Mesothelial cell of epicardium (in vitro differentiated cells): ENCODE data around the gene RPS6KA4. TPM values are rescaled to one million over a fixed set of nuclear protein-coding genes. Genes with fewer than 3 reads are reported as not detected.

Experiments used
- DNase-seq, 2 experiments: peaks; one replicate each; pipeline ENCODE4 v3.0.0; 2021; ENCODE audit warnings: low spot score in 2 of 2; ENCODE audit not compliant: unreplicated experiment in 2 of 2
- H3K27ac Mint-ChIP-seq: 2 replicates; pipeline ENCODE4 v1.8.0; 2021; ENCODE audit warnings: mixed read lengths
- H3K27me3 Mint-ChIP-seq: 2 replicates; pipeline ENCODE4 v1.8.0; 2021; ENCODE audit warnings: low read depth, mixed read lengths
- H3K36me3 Mint-ChIP-seq: 2 replicates; pipeline ENCODE4 v1.8.0; 2021; ENCODE audit warnings: mixed read lengths
- H3K4me1 Mint-ChIP-seq: 2 replicates; pipeline ENCODE4 v1.8.0; 2021; ENCODE audit warnings: mixed read lengths
- H3K4me3 Mint-ChIP-seq: 2 replicates; pipeline ENCODE4 v1.8.0; 2021; ENCODE audit warnings: mild to moderate bottlenecking, moderate library complexity, mixed read lengths
- H3K9me3 Mint-ChIP-seq: 2 replicates; pipeline ENCODE4 v1.8.0; 2021; ENCODE audit warnings: mixed read lengths
- total RNA-seq: library from RNA; stranded (reverse); gene quantifications from 3 replicates; pipeline ENCODE4 v1.2.1, GENCODE V29; 2021
- TF ChIP-seq, protein P1 (sequence below): fragments of 200-600 bp; sonication (generic); IDR thresholded peaks from one replicate; pipeline ENCODE4 v1.5.0; 2021; ENCODE audit warnings: antibody characterized with exemption; ENCODE audit not compliant: unreplicated experiment

The RPS6KA4 gene
- total RNA-seq, 1 donor from 2014 or later, result 30.1 TPM

DNA sequence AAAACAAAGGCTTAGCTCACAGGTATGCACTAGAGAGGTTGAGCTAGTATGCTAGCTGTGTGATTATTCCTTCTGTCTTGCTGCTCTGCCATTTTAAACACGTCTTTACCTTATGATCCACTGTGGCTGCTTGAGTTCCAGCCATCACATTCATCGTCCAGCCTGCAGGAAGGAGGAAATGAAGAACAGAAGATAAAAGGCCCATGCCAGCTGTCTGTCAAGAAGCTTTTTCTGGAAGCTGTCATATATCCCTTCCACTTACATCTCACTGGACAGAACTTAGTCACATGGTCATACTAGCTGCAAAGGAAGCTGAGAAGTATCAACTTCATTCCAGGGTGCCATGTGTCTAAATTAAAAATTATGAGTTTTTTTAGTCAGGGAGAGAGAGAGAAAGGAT, 31.6 kb upstream of the RPS6KA4 start:
- no peaks in the 10 kb centered on the region for H3K9me3 Mint-ChIP-seq
- TF ChIP-seq, protein P1, sequence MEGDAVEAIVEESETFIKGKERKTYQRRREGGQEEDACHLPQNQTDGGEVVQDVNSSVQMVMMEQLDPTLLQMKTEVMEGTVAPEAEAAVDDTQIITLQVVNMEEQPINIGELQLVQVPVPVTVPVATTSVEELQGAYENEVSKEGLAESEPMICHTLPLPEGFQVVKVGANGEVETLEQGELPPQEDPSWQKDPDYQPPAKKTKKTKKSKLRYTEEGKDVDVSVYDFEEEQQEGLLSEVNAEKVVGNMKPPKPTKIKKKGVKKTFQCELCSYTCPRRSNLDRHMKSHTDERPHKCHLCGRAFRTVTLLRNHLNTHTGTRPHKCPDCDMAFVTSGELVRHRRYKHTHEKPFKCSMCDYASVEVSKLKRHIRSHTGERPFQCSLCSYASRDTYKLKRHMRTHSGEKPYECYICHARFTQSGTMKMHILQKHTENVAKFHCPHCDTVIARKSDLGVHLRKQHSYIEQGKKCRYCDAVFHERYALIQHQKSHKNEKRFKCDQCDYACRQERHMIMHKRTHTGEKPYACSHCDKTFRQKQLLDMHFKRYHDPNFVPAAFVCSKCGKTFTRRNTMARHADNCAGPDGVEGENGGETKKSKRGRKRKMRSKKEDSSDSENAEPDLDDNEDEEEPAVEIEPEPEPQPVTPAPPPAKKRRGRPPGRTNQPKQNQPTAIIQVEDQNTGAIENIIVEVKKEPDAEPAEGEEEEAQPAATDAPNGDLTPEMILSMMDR, result no peak
- H3K27ac Mint-ChIP-seq, result no peak overlapping the region
- DNase-seq, result no peak
- H3K36me3 Mint-ChIP-seq, result no peaks in the 10 kb centered on the region
- H3K4me3 Mint-ChIP-seq, result no peak overlapping the region
- H3K4me1 Mint-ChIP-seq, result peaks cover 2% of the 10 kb centered on the region
- no peaks in the 10 kb centered on the region for H3K27me3 Mint-ChIP-seq

DNA sequence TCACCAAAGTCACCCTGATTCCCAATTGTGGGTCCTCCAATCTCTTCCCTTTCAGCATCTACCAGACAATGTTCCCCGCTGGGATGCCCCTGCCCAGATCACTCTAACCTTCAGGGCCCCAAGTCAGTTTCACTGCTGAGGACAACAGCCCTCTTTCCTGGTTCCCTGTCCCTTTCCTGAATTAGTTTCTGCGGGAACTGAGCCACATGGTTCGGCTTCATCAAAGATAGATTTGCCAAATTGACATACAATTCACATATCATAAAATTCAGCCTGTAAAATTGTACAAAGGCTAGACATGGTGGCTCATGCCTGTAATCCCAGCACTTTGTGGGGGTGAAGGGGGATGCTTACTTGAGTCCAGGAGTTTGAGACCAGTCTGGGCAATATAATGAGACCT, 31.0 kb upstream of the RPS6KA4 start:
- H3K27me3 Mint-ChIP-seq, result no peaks in the 10 kb centered on the region
- TF ChIP-seq, protein P1, result no peak

DNA sequence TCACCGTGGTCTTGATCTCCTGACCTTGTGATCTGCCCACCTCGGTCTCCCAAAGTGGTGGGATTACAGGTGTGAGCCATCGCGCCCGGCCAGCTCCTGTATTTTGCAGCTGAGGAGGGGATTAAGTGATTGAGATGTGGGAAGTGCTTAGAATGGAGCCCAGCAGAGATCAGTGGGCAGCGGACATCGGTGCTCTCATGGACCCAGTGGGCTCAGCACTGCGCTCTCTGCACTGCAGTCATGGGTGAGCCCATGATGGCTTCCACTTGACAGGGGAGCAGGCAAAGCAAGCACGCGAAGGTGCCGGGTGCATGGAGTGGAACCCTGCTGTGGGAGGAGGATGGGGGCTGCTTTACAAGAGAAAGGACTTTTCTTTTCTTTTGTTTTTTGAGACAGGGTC, 28.1 kb upstream of the RPS6KA4 start:
- H3K36me3 Mint-ChIP-seq, result no peaks in the 10 kb centered on the region
- H3K27ac Mint-ChIP-seq, result no peak overlapping the region
- peaks cover 7% of the 10 kb centered on the region for H3K4me1 Mint-ChIP-seq
- H3K27me3 Mint-ChIP-seq, result no peaks in the 10 kb centered on the region
- DNase-seq, result no peak
- H3K4me3 Mint-ChIP-seq, result no peak overlapping the region
- TF ChIP-seq, protein P1, result no peak
- H3K9me3 Mint-ChIP-seq, result no peaks in the 10 kb centered on the region

More for the DNA sequence above, 31.0 kb upstream of the RPS6KA4 start:
- H3K4me3 Mint-ChIP-seq, result no peak overlapping the region
- H3K4me1 Mint-ChIP-seq, result peaks cover 2% of the 10 kb centered on the region
- DNase-seq, result no peak
- H3K36me3 Mint-ChIP-seq, result no peaks in the 10 kb centered on the region
- H3K27ac Mint-ChIP-seq, result no peak overlapping the region
- no peaks in the 10 kb centered on the region for H3K9me3 Mint-ChIP-seq

DNA sequence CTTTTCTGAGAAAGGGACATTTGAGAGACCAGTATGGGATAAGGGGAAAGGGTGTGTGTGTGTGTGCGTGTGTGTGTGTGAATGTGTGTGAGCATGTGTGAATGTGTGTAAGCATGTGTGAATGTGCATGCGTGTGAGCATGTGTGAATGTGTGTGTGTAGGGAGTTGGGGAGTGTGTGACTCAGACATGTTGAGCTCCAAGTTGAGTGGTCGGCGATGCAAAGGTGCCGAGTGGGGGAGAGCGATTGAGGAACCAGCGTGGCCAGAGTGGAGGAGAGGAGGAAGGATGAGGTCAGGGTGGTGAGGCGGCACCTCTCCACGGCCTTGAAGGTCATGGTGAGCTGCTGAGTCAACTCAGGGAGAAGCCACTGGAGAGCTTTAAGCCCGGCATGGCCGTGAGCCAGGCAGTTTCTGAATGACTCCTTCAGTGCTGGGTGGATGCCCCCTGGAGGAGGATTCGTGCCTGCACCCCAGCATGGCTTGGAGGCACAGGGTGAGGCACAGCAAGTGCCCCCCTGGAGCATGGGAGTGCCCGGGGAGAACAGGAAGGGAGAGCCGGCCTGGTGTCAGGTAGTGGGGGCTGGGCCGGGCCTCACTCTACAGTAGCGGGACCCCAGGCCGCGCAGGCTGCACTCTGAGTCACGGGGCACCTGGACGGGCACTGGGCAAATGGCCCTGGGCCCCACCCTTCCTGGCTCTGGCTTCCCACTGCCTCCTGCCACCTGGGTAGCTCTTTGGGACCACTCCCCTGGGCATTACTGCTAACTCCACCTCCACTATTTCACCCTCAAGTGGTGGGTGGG, 27.2 kb upstream of the RPS6KA4 start:
- Mint-ChIP-seq H3K27ac (no peak overlapping the region), H3K27me3 (no peaks in the 10 kb centered on the region), H3K4me3 (no peak overlapping the region), H3K36me3 (no peaks in the 10 kb centered on the region), H3K9me3 (no peaks in the 10 kb centered on the region), H3K4me1 (peaks cover 7% of the 10 kb centered on the region)
- TF ChIP-seq, protein P1, result no peak
- DNase-seq, result no peak

DNA sequence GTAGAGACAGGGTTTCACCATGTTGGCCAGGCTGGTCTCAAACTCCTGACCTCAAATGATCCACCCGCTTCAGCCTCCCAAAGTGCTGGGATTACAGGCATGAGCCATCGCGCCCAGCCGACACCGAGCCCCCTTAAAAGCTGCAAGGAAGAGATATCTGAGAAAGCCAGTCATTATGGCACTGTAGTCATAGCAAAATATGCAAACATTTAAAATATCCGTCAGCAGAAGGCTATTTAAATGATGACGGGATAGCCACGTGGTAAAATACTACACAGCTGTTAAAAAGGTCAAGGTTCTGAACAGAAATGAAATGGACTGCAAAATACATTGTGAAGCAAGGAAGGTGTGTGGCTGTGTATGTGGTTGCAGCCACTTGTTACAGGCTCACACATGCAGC, 25.4 kb upstream of the RPS6KA4 start:
- Mint-ChIP-seq H3K27me3 (no peaks in the 10 kb centered on the region), H3K4me1 (peaks cover 11% of the 10 kb centered on the region), H3K36me3 (no peaks in the 10 kb centered on the region), H3K27ac (no peak overlapping the region), H3K4me3 (no peak overlapping the region), H3K9me3 (no peaks in the 10 kb centered on the region)
- TF ChIP-seq, protein P1, result no peak
- no peak for DNase-seq
